Brain microvascular endothelial cell (primary cell): ENCODE data around the gene SYT11.

ENCODE experiments used
- DNase-seq: peaks from one replicate; pipeline ENCODE4 v3.0.0-alpha.2; 2020
- H3K27ac ChIP-seq: fragments of 250-450 bp; sonication (Bioruptor Pico); 2 replicates; pipeline ENCODE4 v1.5.1; 2020; ENCODE audit warnings: mild to moderate bottlenecking, moderate library complexity
- H3K27me3 ChIP-seq: fragments of 250-450 bp; sonication (Bioruptor Pico); replicated peaks from 2 replicates; pipeline ENCODE4 v1.5.1; 2020; ENCODE audit warnings: mild to moderate bottlenecking
- H3K36me3 ChIP-seq: fragments of 250-450 bp; sonication (Bioruptor Pico); replicated peaks from 2 replicates; pipeline ENCODE4 v1.5.1; 2020; ENCODE audit warnings: mild to moderate bottlenecking
- H3K4me3 ChIP-seq: 2 replicates; pipeline ENCODE4 v1.5.1; 2011; ENCODE audit warnings: low read depth, mild to moderate bottlenecking, control low read depth, low read length, moderate library complexity
- CTCF ChIP-seq: IDR thresholded peaks from 2 replicates; pipeline ENCODE4 v1.5.1; 2011; ENCODE audit warnings: low read depth, mild to moderate bottlenecking, moderate library complexity, low read length, control low read depth, inconsistent platforms; ENCODE audit errors: missing control alignments
- in situ Hi-C: cut with HindIII; loops from 2 replicates; pipeline ENCODE4 v1.10.0; 2017; ENCODE audit warnings: low sequenced_read_pairs, low pct_ligation_motif_present

The SYT11 gene

GRCh38 chr1:155880950-155881349, 21.6 kb downstream of the SYT11 start:
- H3K4me3 ChIP-seq, result no peak overlapping the region
- H3K27me3 ChIP-seq, result no peaks in the 10 kb centered on the region
- TF ChIP-seq CTCF, result no peak
- H3K27ac ChIP-seq, result no peak overlapping the region
- DNase-seq, result no peak
- H3K36me3 ChIP-seq, result no peaks in the 10 kb centered on the region
- in situ Hi-C loops, result no loop called here

- H3K27me3 ChIP-seq, result no peaks in the 10 kb centered on the region
- TF ChIP-seq CTCF, result no peak
Measured at GRCh38 chr1:155882235-155882634, 22.9 kb downstream of the SYT11 start.

GRCh38 chr1:155882766-155883165, 23.4 kb downstream of the SYT11 start:
- no peaks in the 10 kb centered on the region for H3K36me3 ChIP-seq
- in situ Hi-C loops, result no loop called here
- no peak overlapping the region for H3K27ac ChIP-seq
- no peak for DNase-seq
- H3K27me3 ChIP-seq, result no peaks in the 10 kb centered on the region
- no peak overlapping the region for H3K4me3 ChIP-seq
- no peak for TF ChIP-seq CTCF

More at GRCh38 chr1:155882235-155882634, 22.9 kb downstream of the SYT11 start:
- Histone ChIP-seq H3K4me3 (no peak overlapping the region), H3K27ac (no peak overlapping the region), H3K36me3 (no peaks in the 10 kb centered on the region)
- no peak for DNase-seq
- in situ Hi-C loops, result no loop called here

- H3K27ac ChIP-seq, result no peak overlapping the region
- H3K4me3 ChIP-seq, result no peak overlapping the region
- H3K27me3 ChIP-seq, result no peaks in the 10 kb centered on the region
- no peak for TF ChIP-seq CTCF
- DNase-seq, result no peak
- H3K36me3 ChIP-seq, result no peaks in the 10 kb centered on the region
- in situ Hi-C loops, result no loop called here
Measured at GRCh38 chr1:155884031-155884960, 24.9 kb downstream of the SYT11 start.

- no peak overlapping the region for H3K4me3 ChIP-seq
- no peak overlapping the region for H3K27ac ChIP-seq
- H3K36me3 ChIP-seq, result no peaks in the 10 kb centered on the region
- no peak for TF ChIP-seq CTCF
- no peaks in the 10 kb centered on the region for H3K27me3 ChIP-seq
- no peak for DNase-seq
- in situ Hi-C loops, result no loop called here
Measured at GRCh38 chr1:155884982-155885381, 25.6 kb downstream of the SYT11 start.

- H3K4me3 ChIP-seq, result no peak overlapping the region
- H3K27ac ChIP-seq, result peak overlapping the region; percentile 19
- no peak for DNase-seq
- in situ Hi-C loops, result no loop called here
- H3K36me3 ChIP-seq, result no peaks in the 10 kb centered on the region
- no peak for TF ChIP-seq CTCF
- H3K27me3 ChIP-seq, result no peaks in the 10 kb centered on the region
Measured at GRCh38 chr1:155888481-155888880, 29.1 kb downstream of the SYT11 start.
